Measurements from ENCODE around the gene GNAI3. TPM values are rescaled to one million over a fixed set of nuclear protein-coding genes. Genes with fewer than 3 reads are reported as not detected.

GNAI3 gene
- total and polyA plus RNA-seq, 12 donors, result 1.6 to 3.6 (median 2.7) TPM

- no peak overlapping the region for H3K4me3 ChIP-seq
- H3K27me3 ChIP-seq, result no peaks in the 10 kb centered on the region
- DNase-seq (no peak), ATAC-seq (no peak)
- no peak for TF ChIP-seq CTCF (IDR thresholded peaks at IDR 0.05)
- no peak overlapping the region for H3K27ac ChIP-seq
- intact Hi-C loops (cut with DNase I), result loop anchor here in 8 of 10 donors (2.0 to 10.0 kb wide), 5 partner anchors 46 to 344 kb away; partner anchors contain the start of genes GSTM1 (in 4 of the 8), GNAI3 (in 3 of the 8) and AHCYL1 (in 1 of the 8)
- H3K36me3 ChIP-seq, result no peaks in the 10 kb centered on the region
- 88% methylated on average over 2 of the region's 2 CpGs for WGBS, 2 donors
- H3K9me3 ChIP-seq, result peaks cover 0 to 3% (median 0%) of the 10 kb centered on the region in 11 donors
- peaks cover 1 to 18% (median 11%) of the 10 kb centered on the region in 9 donors for H3K4me1 ChIP-seq
Observed at GRCh38 chr1:109641078-109641740, 92.8 kb downstream of the GNAI3 start.

GRCh38 chr1:109641861-109642260, 93.4 kb downstream of the GNAI3 start:
- no peak overlapping the region for H3K4me3 ChIP-seq
- no peak for DNase-seq
- intact Hi-C loops (cut with DNase I), result loop anchor here (2.0 to 10.0 kb wide), 5 partner anchors 45 to 343 kb away; partner anchors contain the start of genes GSTM1 (in 4 of the 10), GNAI3 (in 3 of the 10) and AHCYL1 (in 1 of the 10)
- H3K27ac ChIP-seq, result no peak overlapping the region
- H3K27me3 ChIP-seq, result no peaks in the 10 kb centered on the region
- WGBS, 2 donors, result 80 to 87% methylated on average over 2 of the region's 2 CpGs
- no peaks in the 10 kb centered on the region for H3K36me3 ChIP-seq
- H3K4me1 ChIP-seq, result peaks cover 0 to 12% (median 6%) of the 10 kb centered on the region in 9 donors
- peaks cover 0 to 6% (median 0%) of the 10 kb centered on the region in 11 donors for H3K9me3 ChIP-seq
- no peak for TF ChIP-seq CTCF (IDR thresholded peaks at IDR 0.05)
- no peak for ATAC-seq

- no peak for ATAC-seq
- H3K36me3 ChIP-seq, result no peaks in the 10 kb centered on the region
- H3K4me3 ChIP-seq, result no peak overlapping the region
- H3K27ac ChIP-seq, result no peak overlapping the region
- DNase-seq, result no peak
- 73 to 77% methylated on average over 3 of the region's 3 CpGs for WGBS, 2 donors
- peaks cover 0 to 12% (median 6%) of the 10 kb centered on the region in 9 donors for H3K4me1 ChIP-seq
- TF ChIP-seq CTCF (IDR thresholded peaks at IDR 0.05), result no peak
- H3K9me3 ChIP-seq, result peaks cover 0 to 6% (median 0%) of the 10 kb centered on the region in 11 donors
- H3K27me3 ChIP-seq, result no peaks in the 10 kb centered on the region
- intact Hi-C loops (cut with DNase I), result loop anchor here in 9 of 10 donors (2.0 to 10.0 kb wide), 5 partner anchors 45 to 342 kb away; partner anchors contain the start of genes GSTM1 (in 4 of the 9), GNAI3 (in 3 of the 9) and AHCYL1 (in 1 of the 9)
Observed at GRCh38 chr1:109642626-109643025, 94.2 kb downstream of the GNAI3 start.

GRCh38 chr1:109643385-109644230, 95.2 kb downstream of the GNAI3 start:
- peak; percentile 75 to 93 (median 88) for TF ChIP-seq CTCF (IDR thresholded peaks at IDR 0.05)
- H3K27ac ChIP-seq, result no peak overlapping the region
- H3K27me3 ChIP-seq, result no peaks in the 10 kb centered on the region
- intact Hi-C loops (cut with DNase I), result loop anchor here in 9 of 10 donors (2.0 to 10.0 kb wide), 5 partner anchors 44 to 341 kb away; partner anchors contain the start of genes GSTM1 (in 4 of the 9), GNAI3 (in 3 of the 9) and AHCYL1 (in 1 of the 9)
- DNase-seq, result peak; percentile 81 to 90
- 40% methylated on average over 32 of the region's 32 CpGs for WGBS, 2 donors
- peaks cover 0 to 12% (median 6%) of the 10 kb centered on the region in 9 donors for H3K4me1 ChIP-seq
- ATAC-seq, result peak; percentile 71 to 94 (median 89)
- H3K36me3 ChIP-seq, result no peaks in the 10 kb centered on the region
- H3K4me3 ChIP-seq, result peak overlapping the region in 1 of 10 donors; percentile 7
- H3K9me3 ChIP-seq, result peaks cover 0 to 6% (median 0%) of the 10 kb centered on the region in 11 donors
